Renal cortical epithelial cell (primary cell): Measurements from ENCODE around the gene PTPN4. TPM values are rescaled to one million over a fixed set of nuclear protein-coding genes. Genes with fewer than 3 reads are reported as not detected.
A peak's percentile ranks its signal among the peaks of the same experiment; 100 is the strongest.
"Not testable (repeated sequence)": the region's sequence is repeated elsewhere in the genome, so short reads cannot be mapped to it uniquely, and the experiment has no call there.

ENCODE experiments used
- DNase-seq: peaks from one replicate; pipeline ENCODE4 v3.0.0-alpha.2; 2011; ENCODE audit warnings: low read depth
- total RNA-seq: library from RNA; depleted of rRNA; stranded (reverse); fragments of >200 nt; gene quantifications from 2 replicates; pipeline ENCODE4 v1.2.3, GENCODE V29; 2014

The PTPN4 gene
- total RNA-seq, 1 donor from 2014 or later, result 38.9 TPM

DNA sequence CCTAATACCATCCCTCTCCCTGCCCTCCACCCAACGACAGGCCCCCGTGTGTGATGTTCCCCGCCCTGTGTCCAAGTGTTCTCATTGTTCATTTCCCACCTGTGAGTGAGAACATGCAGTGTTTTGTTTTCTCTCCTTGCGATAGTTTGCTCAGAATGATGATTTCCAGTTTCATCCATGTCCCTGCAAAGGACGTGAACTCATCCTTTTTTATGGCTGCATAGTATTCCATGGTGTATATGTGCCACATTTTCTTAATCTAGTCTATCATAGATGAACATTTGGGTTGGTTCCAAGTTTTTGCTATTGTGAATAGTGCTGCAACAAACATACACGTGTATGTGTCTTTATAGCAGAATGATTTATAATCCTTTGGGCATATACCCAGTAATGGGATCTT is 44.7 kb downstream of the PTPN4 start:
- not testable (repeated sequence) for DNase-seq

DNA sequence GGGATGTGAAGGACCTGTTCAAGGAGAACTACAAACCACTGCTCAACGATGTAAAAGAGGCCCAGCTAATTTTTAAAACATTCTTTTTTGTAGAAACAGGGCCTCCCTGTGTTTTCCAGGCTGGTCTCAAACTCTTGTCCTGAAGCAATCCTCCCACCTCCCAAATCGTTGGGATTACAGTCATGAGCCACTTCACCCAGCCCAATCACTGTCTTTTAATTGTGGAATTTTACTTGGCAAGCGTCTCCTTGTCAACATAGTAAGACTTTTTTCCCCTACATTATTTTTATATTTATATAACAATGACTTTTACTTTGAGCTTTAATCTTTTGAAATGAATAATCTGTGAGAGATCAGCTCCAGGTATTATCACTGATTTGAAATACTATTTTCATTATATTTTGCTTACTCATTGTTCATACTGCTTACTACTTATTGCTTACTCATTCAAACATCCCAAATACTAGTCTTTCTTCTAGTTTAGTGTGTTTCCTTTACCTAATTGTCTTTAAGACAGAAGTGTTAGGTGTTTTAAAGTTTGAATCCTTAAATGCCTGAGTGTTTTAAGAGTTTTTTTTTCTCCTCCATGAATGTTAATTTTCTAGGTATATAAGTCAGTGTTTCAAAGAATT is 48.9 kb downstream of the PTPN4 start:
- DNase-seq, result no peak

GRCh38 chr2:119809339-119810048 is 49.8 kb downstream of the PTPN4 start:
- no peak for DNase-seq

DNA sequence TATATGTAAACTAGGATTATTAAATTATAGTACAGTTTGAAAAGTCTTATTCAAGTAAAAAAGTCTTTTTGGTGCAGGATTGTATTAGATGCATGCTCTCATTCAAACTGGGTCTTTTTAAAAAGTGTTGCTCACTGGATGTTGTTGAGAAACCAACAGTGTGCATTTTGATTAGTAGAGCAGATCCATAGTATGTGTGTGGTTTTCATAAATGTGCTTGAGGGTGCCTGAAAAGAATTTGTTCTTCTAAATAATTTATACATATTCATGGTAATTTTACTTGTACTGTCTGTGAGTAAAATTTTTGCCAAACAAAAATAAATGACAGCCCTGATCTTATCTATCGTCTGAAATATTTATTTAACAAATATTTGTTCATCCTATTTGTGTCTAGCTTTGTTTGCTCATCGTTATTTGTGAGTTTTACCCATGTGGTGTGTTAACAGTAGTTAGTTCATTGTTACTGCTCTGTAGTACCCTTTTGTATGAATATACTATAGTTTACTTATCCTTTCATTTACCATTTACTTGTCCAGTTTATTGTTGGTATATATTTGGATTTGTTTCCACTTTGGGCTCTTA is 50.4 kb downstream of the PTPN4 start:
- no peak for DNase-seq

- no peak for DNase-seq
Measured at GRCh38 chr2:119814216-119814615, 54.5 kb downstream of the PTPN4 start.

GRCh38 chr2:119818792-119819191 is 59.1 kb downstream of the PTPN4 start:
- DNase-seq, result no peak

DNA sequence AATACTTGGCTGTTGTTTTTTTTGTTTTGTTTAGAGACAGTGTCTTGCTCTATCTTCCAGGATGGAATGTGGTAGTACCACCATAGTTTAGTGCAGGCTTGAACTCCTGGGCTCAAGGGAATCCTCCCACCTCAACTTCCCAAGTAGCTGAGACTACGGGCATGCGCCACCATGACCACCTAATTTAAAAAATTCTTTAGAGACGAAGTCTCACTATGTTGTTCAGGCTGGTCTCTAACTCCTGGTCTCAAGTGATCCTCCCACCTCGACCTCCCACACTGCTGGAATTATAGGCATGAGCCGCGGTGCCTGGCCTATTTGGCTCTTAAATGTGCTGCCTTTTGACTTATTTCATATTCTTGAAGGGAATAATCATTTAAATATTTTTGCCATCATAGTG is 60.1 kb downstream of the PTPN4 start:
- DNase-seq, result no peak

DNA sequence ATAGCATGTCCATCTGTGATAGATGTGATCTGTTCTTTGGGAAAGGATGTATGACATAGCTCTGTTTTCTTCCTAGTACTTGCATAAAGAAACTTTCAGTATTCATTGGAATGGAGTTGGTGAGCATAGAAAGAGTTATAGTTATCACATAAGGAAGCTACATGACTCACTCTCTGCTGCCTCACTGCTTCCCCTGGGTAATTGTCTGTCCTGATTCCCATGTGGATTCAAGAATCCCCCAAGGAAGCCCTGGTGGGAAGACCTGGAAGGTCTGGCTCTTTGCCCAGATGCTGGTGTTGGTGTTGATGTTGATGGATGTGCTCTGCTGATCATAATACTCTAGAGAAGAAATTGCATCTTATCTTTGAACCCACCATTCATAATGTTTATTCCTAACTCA is 60.6 kb downstream of the PTPN4 start:
- DNase-seq, result peak; percentile 79

DNA sequence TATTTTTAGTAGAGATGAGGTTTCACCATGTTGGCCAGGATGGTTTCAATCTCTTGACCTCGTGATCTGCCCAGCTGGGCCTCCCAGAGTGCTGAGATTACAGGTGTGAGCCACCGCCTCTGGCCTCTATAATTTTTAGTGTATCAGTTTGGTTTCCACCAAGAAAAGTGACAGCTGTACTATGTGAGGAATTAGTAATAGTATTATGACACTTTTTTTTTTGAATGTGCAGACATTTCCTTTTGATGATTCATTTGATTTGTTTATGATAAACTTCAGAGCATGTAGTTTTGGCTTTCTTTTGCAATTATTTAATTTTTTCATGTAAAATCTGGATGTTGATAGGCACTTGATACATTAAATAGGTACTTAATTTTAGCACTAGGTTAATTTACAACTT is 61.5 kb downstream of the PTPN4 start:
- DNase-seq, result no peak

- DNase-seq, result peak; percentile 32
Measured at GRCh38 chr2:119823734-119824334, 64.1 kb downstream of the PTPN4 start.

DNA sequence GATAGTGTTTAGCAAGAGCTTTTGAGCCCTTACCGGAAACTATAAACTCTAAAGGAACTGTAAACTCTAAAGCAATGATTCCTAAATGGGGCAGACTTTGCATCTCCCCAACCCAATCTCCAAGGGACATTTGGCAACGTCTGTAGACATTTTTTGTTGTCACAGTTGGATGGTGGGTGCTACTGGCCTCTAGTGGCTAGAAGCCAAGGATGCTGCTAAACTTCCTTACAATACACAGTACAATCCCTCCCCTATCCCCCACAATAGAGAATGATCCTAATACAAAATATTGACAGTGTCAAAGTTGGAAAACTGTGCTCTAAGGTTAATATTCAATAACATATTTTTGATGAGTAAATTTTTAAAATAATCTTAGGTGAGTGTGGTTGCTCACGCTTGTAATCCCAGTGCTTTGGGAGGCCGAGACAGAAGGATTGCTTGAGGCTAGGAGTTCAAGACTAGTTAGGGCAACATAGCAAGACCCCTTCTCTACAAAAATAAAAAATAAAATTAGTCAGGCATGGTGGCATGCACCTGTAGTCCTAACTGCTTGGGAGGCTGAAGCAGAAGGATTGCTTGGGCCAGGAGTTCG is 66.7 kb downstream of the PTPN4 start:
- DNase-seq, result peak; percentile 42

DNA sequence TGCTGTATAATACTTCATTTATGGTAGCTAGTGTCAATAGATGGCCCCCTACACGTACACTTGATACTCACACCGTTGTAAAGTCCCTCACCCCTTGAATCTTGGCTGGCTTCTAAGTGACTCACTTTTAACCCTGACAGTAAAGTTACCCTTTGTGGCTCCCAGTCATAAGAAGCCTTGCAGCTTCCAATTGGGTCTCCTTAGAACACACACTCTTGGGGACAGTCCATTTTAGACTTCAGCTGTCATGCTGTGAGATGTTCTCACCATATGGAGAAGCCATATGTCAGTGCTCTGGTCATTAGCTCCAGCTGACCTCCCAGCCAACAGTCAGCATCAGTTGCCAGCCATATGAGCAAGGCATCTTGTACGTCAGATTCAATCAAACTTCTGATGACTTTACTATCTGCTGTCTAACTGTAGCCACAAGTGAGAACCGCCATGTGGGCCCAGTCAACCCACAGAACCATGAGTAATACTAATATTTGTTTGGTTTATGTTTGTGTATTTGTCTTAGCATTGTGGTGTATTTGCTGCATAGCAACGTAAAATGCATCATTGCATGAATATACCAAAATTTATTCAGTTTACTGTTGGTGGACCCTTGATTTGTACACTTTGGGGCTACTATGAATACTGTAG is 68.3 kb downstream of the PTPN4 start:
- DNase-seq, result peak; percentile 36

- DNase-seq, result no peak
Measured at GRCh38 chr2:119836455-119837142, 76.9 kb downstream of the PTPN4 start.

DNA sequence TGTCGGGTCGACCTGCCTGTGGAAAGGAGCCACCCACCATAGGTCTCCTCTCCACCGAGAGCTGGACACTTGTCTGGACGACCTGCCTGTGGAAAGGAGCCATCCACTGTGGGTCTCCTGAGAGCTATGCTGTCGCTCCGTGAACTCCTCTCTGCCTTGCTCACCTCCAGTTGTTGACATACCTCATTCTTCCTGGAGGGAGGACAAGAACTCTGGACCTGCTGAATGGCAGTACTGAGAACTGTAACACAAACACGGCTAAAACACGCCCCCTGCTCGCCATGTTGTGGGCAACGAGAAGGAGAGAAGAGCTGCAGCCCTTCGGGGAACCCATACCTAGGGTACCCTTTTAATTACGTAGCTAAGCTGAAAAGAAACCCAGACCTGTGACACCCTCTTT is 77.6 kb downstream of the PTPN4 start:
- no peak for DNase-seq

DNA sequence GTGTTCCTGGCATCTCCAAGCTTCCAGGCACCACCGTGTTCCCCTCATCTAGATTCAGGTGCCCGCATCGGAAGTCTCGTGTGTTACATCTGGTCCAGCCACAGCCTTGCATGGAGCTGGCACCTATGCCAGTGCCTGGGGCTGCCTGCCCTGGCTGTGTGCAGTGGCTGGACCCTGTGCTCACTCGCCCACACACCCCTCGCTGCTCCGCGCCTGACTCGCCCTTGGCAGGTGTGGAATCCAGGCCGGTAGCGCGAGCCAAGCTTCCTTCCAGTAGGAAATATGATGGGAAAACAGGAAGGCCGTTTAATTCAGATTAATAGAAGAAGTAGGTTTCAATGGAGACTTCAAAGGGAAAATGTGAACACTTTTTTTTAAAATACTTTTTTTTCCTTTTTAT is 78.0 kb downstream of the PTPN4 start:
- peak; percentile 32 for DNase-seq

- no peak for DNase-seq
Measured at GRCh38 chr2:119838179-119838578, 78.5 kb downstream of the PTPN4 start.

- DNase-seq, result no peak
Measured at GRCh38 chr2:119841550-119841949, 81.8 kb downstream of the PTPN4 start.

- no peak for DNase-seq
Measured at GRCh38 chr2:119846021-119846420, 86.3 kb downstream of the PTPN4 start.

DNA sequence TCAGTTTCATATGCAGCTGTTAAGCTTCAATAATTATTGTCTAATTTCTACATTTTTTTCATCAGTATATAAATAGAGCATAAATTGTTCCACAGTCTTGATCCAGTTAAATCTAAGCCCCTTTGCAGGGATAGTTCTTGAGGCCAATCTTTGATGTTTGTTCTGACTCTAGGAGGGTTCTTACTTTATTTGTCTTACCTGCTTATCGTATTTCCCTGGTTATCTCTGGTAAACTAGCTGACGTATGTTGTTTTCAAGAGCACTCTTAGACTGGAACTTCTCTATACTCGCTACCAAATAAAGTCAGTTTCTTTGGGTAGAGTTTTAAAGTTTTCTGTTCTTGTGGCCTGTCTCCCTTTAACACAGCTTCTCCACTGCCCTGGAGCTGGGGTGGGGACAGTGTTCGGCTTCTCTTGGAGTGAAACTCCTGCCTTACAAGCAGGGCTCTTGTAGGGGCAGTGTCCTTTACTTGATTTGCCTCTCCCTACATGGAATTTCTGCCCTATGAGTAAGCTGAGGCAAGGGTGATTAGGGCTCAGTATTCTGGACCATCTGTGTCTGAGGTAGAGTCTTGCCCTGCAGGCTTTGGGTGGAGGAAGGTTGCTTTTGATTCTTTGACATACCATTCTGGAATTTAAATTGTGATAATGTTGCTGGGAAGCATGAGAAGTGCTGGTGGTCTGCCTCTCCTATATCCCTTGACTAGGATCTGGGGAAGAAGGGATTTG is 90.3 kb downstream of the PTPN4 start:
- peak; percentile 26 for DNase-seq

- peak; percentile 2 for DNase-seq
Measured at GRCh38 chr2:119852214-119852613, 92.5 kb downstream of the PTPN4 start.
